HUES48 (cell line): ENCODE data around the gene BCL6.
A peak's percentile ranks its signal among the peaks of the same experiment; 100 is the strongest.

Source experiments
- H3K27ac ChIP-seq: one replicate; pipeline ENCODE4 v1.7.0; 2013; ENCODE audit warnings: low read depth, low read length, inconsistent platforms
- H3K27me3 ChIP-seq: 2 replicates; pipeline ENCODE4 v1.6.1; 2013; ENCODE audit warnings: mild to moderate bottlenecking, low read length; ENCODE audit not compliant: control insufficient read depth, insufficient read depth
- H3K36me3 ChIP-seq: 2 replicates; pipeline ENCODE4 v1.6.1; 2013; ENCODE audit warnings: low read length; ENCODE audit not compliant: control insufficient read depth, insufficient read depth
- H3K4me1 ChIP-seq: 2 replicates; pipeline ENCODE4 v1.6.1; 2013; ENCODE audit warnings: mild to moderate bottlenecking, low read length; ENCODE audit not compliant: control insufficient read depth, insufficient read depth
- H3K4me3 ChIP-seq: 2 replicates; pipeline ENCODE4 v1.5.1; 2013; ENCODE audit warnings: mild to moderate bottlenecking, low read depth, low read length
- H3K9ac ChIP-seq: 2 replicates; pipeline ENCODE4 v1.6.1; 2013; ENCODE audit warnings: mild to moderate bottlenecking, low read depth, low read length, moderate library complexity
- H3K9me3 ChIP-seq: 2 replicates; pipeline ENCODE4 v1.6.1; 2013; ENCODE audit warnings: low read length; ENCODE audit not compliant: control insufficient read depth, insufficient read depth

The BCL6 gene

GRCh38 chr3:187743195-187744141 is 1.8 kb downstream of the BCL6 start:
- H3K4me1 ChIP-seq = peaks cover 34% of the 10 kb centered on the region
- H3K27ac ChIP-seq = no peak overlapping the region
- H3K9me3 ChIP-seq = no peaks in the 10 kb centered on the region
- H3K36me3 ChIP-seq = no peaks in the 10 kb centered on the region
- H3K4me3 ChIP-seq = peak overlapping the region; percentile 83
- peaks cover 27% of the 10 kb centered on the region for H3K27me3 ChIP-seq
- peak overlapping the region; percentile 100 for H3K9ac ChIP-seq

- peak overlapping the region; percentile 11; the same call in 1 of the 2 replicates for H3K4me3 ChIP-seq
- H3K9ac ChIP-seq = no peak overlapping the region
- H3K9me3 ChIP-seq = no peaks in the 10 kb centered on the region
- H3K4me1 ChIP-seq = peaks cover 27% of the 10 kb centered on the region
- H3K27me3 ChIP-seq = peaks cover 27% of the 10 kb centered on the region
- no peak overlapping the region for H3K27ac ChIP-seq
- no peaks in the 10 kb centered on the region for H3K36me3 ChIP-seq
Measured at GRCh38 chr3:187742351-187743171, 2.7 kb downstream of the BCL6 start.

- Histone ChIP-seq H3K4me3 (peak overlapping the region; percentile 86), H3K27ac (no peak overlapping the region), H3K27me3 (peaks cover 36% of the 10 kb centered on the region), H3K9me3 (no peaks in the 10 kb centered on the region), H3K9ac (no peak overlapping the region), H3K36me3 (no peaks in the 10 kb centered on the region), H3K4me1 (peaks cover 24% of the 10 kb centered on the region)
Measured at GRCh38 chr3:187741403-187742350, 3.6 kb downstream of the BCL6 start.

GRCh38 chr3:187740421-187741399 is 4.6 kb downstream of the BCL6 start:
- H3K4me3 ChIP-seq = peak overlapping the region; percentile 86
- H3K36me3 ChIP-seq = no peaks in the 10 kb centered on the region
- 0 out of 2 replicates have a peak overlapping the region, but pooled peaks have one; percentile 53 for H3K9ac ChIP-seq
- peaks cover 27% of the 10 kb centered on the region for H3K4me1 ChIP-seq
- no peaks in the 10 kb centered on the region for H3K9me3 ChIP-seq
- H3K27ac ChIP-seq = no peak overlapping the region
- peaks cover 45% of the 10 kb centered on the region for H3K27me3 ChIP-seq

- H3K9ac ChIP-seq = peak overlapping the region; percentile 60
- peaks cover 45% of the 10 kb centered on the region for H3K27me3 ChIP-seq
- peak overlapping the region; percentile 60 for H3K27ac ChIP-seq
- peak overlapping the region; percentile 86 for H3K4me3 ChIP-seq
- peaks cover 29% of the 10 kb centered on the region for H3K4me1 ChIP-seq
- no peaks in the 10 kb centered on the region for H3K9me3 ChIP-seq
- no peaks in the 10 kb centered on the region for H3K36me3 ChIP-seq
Measured at GRCh38 chr3:187739561-187740332, 5.5 kb downstream of the BCL6 start.

- H3K27ac ChIP-seq = peak overlapping the region; percentile 60
- H3K9ac ChIP-seq = peak overlapping the region; percentile 60
- H3K27me3 ChIP-seq = peaks cover 45% of the 10 kb centered on the region
- H3K4me1 ChIP-seq = peaks cover 29% of the 10 kb centered on the region
- H3K4me3 ChIP-seq = peak overlapping the region; percentile 86
- H3K36me3 ChIP-seq = no peaks in the 10 kb centered on the region
- H3K9me3 ChIP-seq = no peaks in the 10 kb centered on the region
Measured at GRCh38 chr3:187739094-187739560, 6.1 kb downstream of the BCL6 start.

GRCh38 chr3:187738331-187739093 is 6.8 kb downstream of the BCL6 start:
- H3K27ac ChIP-seq = peak overlapping the region; percentile 77
- peak overlapping the region; percentile 86 for H3K4me3 ChIP-seq

GRCh38 chr3:187738071-187738330 is 7.3 kb downstream of the BCL6 start:
- peaks cover 40% of the 10 kb centered on the region for H3K27me3 ChIP-seq
- peak overlapping the region; percentile 76 for H3K9ac ChIP-seq
- peaks cover 29% of the 10 kb centered on the region for H3K4me1 ChIP-seq
- H3K36me3 ChIP-seq = peaks cover 8% of the 10 kb centered on the region
- H3K4me3 ChIP-seq = peak overlapping the region; percentile 86
- H3K9me3 ChIP-seq = no peaks in the 10 kb centered on the region
- peak overlapping the region; percentile 77 for H3K27ac ChIP-seq

More at GRCh38 chr3:187738331-187739093, 6.8 kb downstream of the BCL6 start:
- Histone ChIP-seq H3K27me3 (peaks cover 40% of the 10 kb centered on the region), H3K4me1 (peaks cover 29% of the 10 kb centered on the region), H3K9me3 (no peaks in the 10 kb centered on the region), H3K36me3 (peaks cover 3% of the 10 kb centered on the region), H3K9ac (peak overlapping the region; percentile 76)
